DND-41 (cell line): ENCODE results near the gene MESD.

Experiments used
- EZH2 ChIP-seq: IDR thresholded peaks from 3 replicates; pipeline ENCODE4 v1.6.1; 2012; ENCODE audit warnings: borderline replicate concordance, low read depth, mild to moderate bottlenecking, moderate library complexity, low read length, inconsistent platforms; ENCODE audit not compliant: severe bottlenecking
- TF ChIP-seq, protein P1 (sequence below): IDR thresholded peaks from 2 replicates; pipeline ENCODE4 v1.5.1; 2012; ENCODE audit warnings: borderline replicate concordance, low read length, moderate library complexity, mild to moderate bottlenecking; ENCODE audit not compliant: poor library complexity, severe bottlenecking; ENCODE audit errors: extremely low read depth

- TF ChIP-seq, protein P1, sequence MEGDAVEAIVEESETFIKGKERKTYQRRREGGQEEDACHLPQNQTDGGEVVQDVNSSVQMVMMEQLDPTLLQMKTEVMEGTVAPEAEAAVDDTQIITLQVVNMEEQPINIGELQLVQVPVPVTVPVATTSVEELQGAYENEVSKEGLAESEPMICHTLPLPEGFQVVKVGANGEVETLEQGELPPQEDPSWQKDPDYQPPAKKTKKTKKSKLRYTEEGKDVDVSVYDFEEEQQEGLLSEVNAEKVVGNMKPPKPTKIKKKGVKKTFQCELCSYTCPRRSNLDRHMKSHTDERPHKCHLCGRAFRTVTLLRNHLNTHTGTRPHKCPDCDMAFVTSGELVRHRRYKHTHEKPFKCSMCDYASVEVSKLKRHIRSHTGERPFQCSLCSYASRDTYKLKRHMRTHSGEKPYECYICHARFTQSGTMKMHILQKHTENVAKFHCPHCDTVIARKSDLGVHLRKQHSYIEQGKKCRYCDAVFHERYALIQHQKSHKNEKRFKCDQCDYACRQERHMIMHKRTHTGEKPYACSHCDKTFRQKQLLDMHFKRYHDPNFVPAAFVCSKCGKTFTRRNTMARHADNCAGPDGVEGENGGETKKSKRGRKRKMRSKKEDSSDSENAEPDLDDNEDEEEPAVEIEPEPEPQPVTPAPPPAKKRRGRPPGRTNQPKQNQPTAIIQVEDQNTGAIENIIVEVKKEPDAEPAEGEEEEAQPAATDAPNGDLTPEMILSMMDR: no peak
- no peak for TF ChIP-seq EZH2
Measured at GRCh38 chr15:80940331-80940730, 49.3 kb downstream of the MESD start.
